Transverse colon (tissue), 4 donors: ENCODE measurements around the gene NPAS3.

Source experiments
- CTCF ChIP-seq, 5 experiments: fragments of 200-600 bp in 3 of 5; fragments of 450-650 bp in 2 of 5; sonication (generic) in 3 of 5; IDR thresholded peaks; 1 replicate in 2 of 5; 2 replicates in 3 of 5; pipeline ENCODE4 v1.5.1; 2016 to 2017; ENCODE audit warnings: antibody characterized with exemption in 5 of 5, inconsistent platforms in 3 of 5, mild to moderate bottlenecking in 2 of 5, moderate library complexity in 1 of 5
- POLR2A ChIP-seq: fragments of 450-650 bp; IDR thresholded peaks from one replicate; pipeline ENCODE4 v1.6.1; 2016; ENCODE audit warnings: antibody characterized with exemption, mild to moderate bottlenecking, moderate library complexity
- POLR2AphosphoS5 ChIP-seq, 3 donors: sonication (generic); formaldehyde crosslinking; IDR thresholded peaks; one replicate each; pipeline ENCODE4 v1.6.1; 2016; ENCODE audit warnings: antibody characterized with exemption in 3 of 3

GRCh38 chr14:33362934-33363333 lies 424.3 kb downstream of the NPAS3 start:
- TF ChIP-seq POLR2AphosphoS5 (IDR thresholded peaks at IDR 0.05) (no peak), POLR2A (no peak), CTCF (IDR thresholded peaks at IDR 0.05) (no peak)
